Measurements from ENCODE around the gene KRTAP9-4. TPM values are rescaled to one million over a fixed set of nuclear protein-coding genes. Genes with fewer than 3 reads are reported as not detected.
"Not testable (repeated sequence)": the region's sequence is repeated elsewhere in the genome, so short reads cannot be mapped to it uniquely, and the experiment has no call there.

The KRTAP9-4 gene
- total RNA-seq, 5 donors from 2014 or later (not counting 1 experiment from before 2014, with no cell fraction given) = not detected

- H3K36me3 Mint-ChIP-seq = no peaks in the 10 kb centered on the region
- H3K4me3 ChIP-seq (ENCODE audit: control insufficient read depth in 1 of 2, extremely low read depth in 1 of 2, low read length in 1 of 2) = no peak overlapping the region
- no peaks in the 10 kb centered on the region for H3K9me3 ChIP-seq
- ChIA-PET POLR2A (no interaction called here), CTCF (no interaction called here)
- H3K27me3 Mint-ChIP-seq = peaks cover 21 to 24% of the 10 kb centered on the region in 2 donors
- WGBS (ENCODE audit: insufficient coverage) = no CpG with 5 or more reads among the region's 2 CpGs
- no peaks in the 10 kb centered on the region for H3K9me3 Mint-ChIP-seq
- no peak overlapping the region for H3K4me3 Mint-ChIP-seq
- H3K4me1 Mint-ChIP-seq = peaks cover 6 to 28% (median 21%) of the 10 kb centered on the region in 3 donors
- no peaks in the 10 kb centered on the region for H3K36me3 ChIP-seq (ENCODE audit: control insufficient read depth in 2 of 2, extremely low read depth in 1 of 2, insufficient read depth in 1 of 2, low read length in 1 of 2)
- peaks cover 0 to 4% of the 10 kb centered on the region in 2 experiments for H3K27me3 ChIP-seq (replicated peaks in 1 of 2; ENCODE audit: control insufficient read depth in 2 of 2, extremely low read depth in 1 of 2, insufficient read depth in 2 of 2, low read length in 1 of 2)
- H3K27ac ChIP-seq (ENCODE audit: low read length) = no peak overlapping the region
- DNase-seq (no peak), ATAC-seq (replicated peaks in 1 of 4) (no peak)
- no peaks in the 10 kb centered on the region for H3K4me1 ChIP-seq (ENCODE audit: control insufficient read depth in 1 of 2, extremely low read depth in 1 of 2, insufficient read depth in 2 of 2, low read length in 2 of 2)
- no peak overlapping the region for H3K27ac Mint-ChIP-seq
These were observed 13.7 kb downstream of the KRTAP9-4 start for GRCh38 chr17:41263212-41263611.

GRCh38 chr17:41264599-41264998, 15.1 kb downstream of the KRTAP9-4 start:
- no peaks in the 10 kb centered on the region for H3K36me3 ChIP-seq (ENCODE audit: control insufficient read depth in 2 of 2, extremely low read depth in 1 of 2, insufficient read depth in 1 of 2, low read length in 1 of 2)
- H3K27ac Mint-ChIP-seq = no peak overlapping the region
- DNase-seq = no peak
- H3K4me3 Mint-ChIP-seq = no peak overlapping the region
- POLR2A ChIA-PET = no interaction called here
- H3K4me1 ChIP-seq (ENCODE audit: control insufficient read depth in 1 of 2, extremely low read depth in 1 of 2, insufficient read depth in 2 of 2, low read length in 2 of 2) = no peaks in the 10 kb centered on the region
- WGBS (ENCODE audit: insufficient coverage) = no CpG with 5 or more reads among the region's 3 CpGs
- peaks cover 11 to 15% of the 10 kb centered on the region in 2 donors for H3K27me3 Mint-ChIP-seq
- no peaks in the 10 kb centered on the region for H3K9me3 ChIP-seq
- no peak overlapping the region for H3K4me3 ChIP-seq (ENCODE audit: control insufficient read depth in 1 of 2, extremely low read depth in 1 of 2, low read length in 1 of 2)
- peaks cover 0 to 4% of the 10 kb centered on the region in 2 experiments for H3K27me3 ChIP-seq (replicated peaks in 1 of 2; ENCODE audit: control insufficient read depth in 2 of 2, extremely low read depth in 1 of 2, insufficient read depth in 2 of 2, low read length in 1 of 2)
- peaks cover 6 to 28% (median 21%) of the 10 kb centered on the region in 3 donors for H3K4me1 Mint-ChIP-seq
- ATAC-seq (replicated peaks in 1 of 4) = no peak
- H3K9me3 Mint-ChIP-seq = no peaks in the 10 kb centered on the region
- CTCF ChIA-PET = no interaction called here
- H3K36me3 Mint-ChIP-seq = no peaks in the 10 kb centered on the region
- no peak overlapping the region for H3K27ac ChIP-seq (ENCODE audit: low read length)

GRCh38 chr17:41265078-41265477, 15.6 kb downstream of the KRTAP9-4 start, which contains the start of gene KRTAP9-6:
Gene KRTAP9-6 (plus strand): TSS chr17:41265378. CDS start chr17:41265378, 0 bp downstream.
- peaks cover 0 to 4% of the 10 kb centered on the region in 2 experiments for H3K27me3 ChIP-seq (replicated peaks in 1 of 2; ENCODE audit: control insufficient read depth in 2 of 2, extremely low read depth in 1 of 2, insufficient read depth in 2 of 2, low read length in 1 of 2)
- DNase-seq (no peak), ATAC-seq (replicated peaks in 1 of 4) (no peak)
- no peak within 1 kb of the TSS for H3K27ac ChIP-seq (ENCODE audit: low read length)
- H3K4me1 ChIP-seq (ENCODE audit: control insufficient read depth in 1 of 2, extremely low read depth in 1 of 2, insufficient read depth in 2 of 2, low read length in 2 of 2) = no peaks in the 10 kb centered on the region
- H3K9me3 ChIP-seq = no peaks in the 10 kb centered on the region
- Mint-ChIP-seq H3K27me3 (peaks cover 11 to 12% of the 10 kb centered on the region in 2 donors), H3K36me3 (no peaks in the 10 kb centered on the region), H3K27ac (no peak within 1 kb of the TSS), H3K4me3 (no peak within 1 kb of the TSS), H3K9me3 (no peaks in the 10 kb centered on the region), H3K4me1 (peaks cover 6 to 27% (median 18%) of the 10 kb centered on the region in 3 donors)
- CTCF ChIA-PET = no interaction called here
- no peak within 1 kb of the TSS for H3K4me3 ChIP-seq (ENCODE audit: control insufficient read depth in 1 of 2, extremely low read depth in 1 of 2, low read length in 1 of 2)
- WGBS (ENCODE audit: insufficient coverage) = no CpG with 5 or more reads among the region's 2 CpGs
- H3K36me3 ChIP-seq (ENCODE audit: control insufficient read depth in 2 of 2, extremely low read depth in 1 of 2, insufficient read depth in 1 of 2, low read length in 1 of 2) = no peaks in the 10 kb centered on the region
- POLR2A ChIA-PET = no interaction called here

DNA sequence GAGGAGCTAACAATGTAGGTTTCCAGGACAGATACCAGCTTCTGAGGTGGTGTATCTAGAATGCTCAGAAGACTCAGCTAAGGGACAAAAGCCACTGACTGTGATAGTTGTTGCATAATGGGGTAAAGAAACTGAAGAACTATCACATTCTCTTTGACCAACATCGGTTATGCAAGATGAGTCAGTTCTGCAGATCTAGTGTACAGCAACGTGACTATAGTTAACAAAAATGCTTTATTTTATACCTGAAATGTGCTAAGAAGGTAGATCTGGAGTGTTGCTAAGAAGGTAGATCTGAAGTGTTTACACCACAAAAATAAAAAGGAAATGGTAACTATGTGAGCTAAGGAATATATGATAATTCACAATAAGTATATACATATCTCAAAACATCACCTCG, 18.2 kb downstream of the KRTAP9-4 start:
- no peak overlapping the region for H3K27ac Mint-ChIP-seq
- H3K4me1 ChIP-seq (ENCODE audit: control insufficient read depth in 1 of 2, extremely low read depth in 1 of 2, insufficient read depth in 2 of 2, low read length in 2 of 2) = no peaks in the 10 kb centered on the region
- ChIA-PET CTCF (no interaction called here), POLR2A (no interaction called here)
- no peak overlapping the region for H3K4me3 Mint-ChIP-seq
- no CpG with 5 or more reads among the region's 3 CpGs for WGBS (ENCODE audit: insufficient coverage)
- H3K9me3 Mint-ChIP-seq = no peaks in the 10 kb centered on the region
- H3K4me1 Mint-ChIP-seq = peaks cover 4 to 14% (median 9%) of the 10 kb centered on the region in 3 donors
- peaks cover 0 to 4% of the 10 kb centered on the region in 2 experiments for H3K27me3 ChIP-seq (replicated peaks in 1 of 2; ENCODE audit: control insufficient read depth in 2 of 2, extremely low read depth in 1 of 2, insufficient read depth in 2 of 2, low read length in 1 of 2)
- ATAC-seq (replicated peaks in 1 of 4) (no peak), DNase-seq (no peak)
- H3K9me3 ChIP-seq = no peaks in the 10 kb centered on the region
- no peak overlapping the region for H3K4me3 ChIP-seq (ENCODE audit: control insufficient read depth in 1 of 2, extremely low read depth in 1 of 2, low read length in 1 of 2)
- peaks cover 2 to 14% of the 10 kb centered on the region in 2 donors for H3K27me3 Mint-ChIP-seq
- H3K36me3 Mint-ChIP-seq = no peaks in the 10 kb centered on the region
- H3K27ac ChIP-seq (ENCODE audit: low read length) = no peak overlapping the region
- H3K36me3 ChIP-seq (ENCODE audit: control insufficient read depth in 2 of 2, extremely low read depth in 1 of 2, insufficient read depth in 1 of 2, low read length in 1 of 2) = no peaks in the 10 kb centered on the region

DNA sequence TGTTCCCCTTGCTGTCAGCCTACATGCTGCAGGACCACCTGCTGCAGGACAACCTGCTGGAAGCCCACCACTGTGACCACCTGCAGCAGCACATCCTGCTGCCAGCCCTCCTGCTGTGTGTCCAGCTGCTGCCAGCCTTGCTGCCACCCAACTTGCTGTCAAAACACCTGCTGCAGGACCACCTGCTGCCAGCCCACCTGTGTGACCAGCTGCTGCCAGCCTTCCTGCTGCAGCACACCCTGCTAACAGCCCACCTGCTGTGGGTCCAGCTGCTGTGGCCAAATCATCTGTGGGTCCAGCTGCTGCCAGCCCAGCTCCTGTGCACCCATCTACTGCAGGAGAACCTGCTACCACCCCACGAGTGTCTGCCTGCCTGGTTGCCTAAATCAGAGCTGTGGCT, 21.8 kb downstream of the KRTAP9-4 start:
- ATAC-seq (replicated peaks in 1 of 4); H3K36me3 Mint-ChIP-seq; H3K9me3 ChIP-seq; H3K4me3 Mint-ChIP-seq; DNase-seq; H3K36me3 ChIP-seq (ENCODE audit: control insufficient read depth in 2 of 2, extremely low read depth in 1 of 2, insufficient read depth in 1 of 2, low read length in 1 of 2); H3K27ac ChIP-seq (ENCODE audit: low read length); H3K27me3 ChIP-seq (replicated peaks in 1 of 2; ENCODE audit: control insufficient read depth in 2 of 2, extremely low read depth in 1 of 2, insufficient read depth in 2 of 2, low read length in 1 of 2); H3K4me3 ChIP-seq (ENCODE audit: control insufficient read depth in 1 of 2, extremely low read depth in 1 of 2, low read length in 1 of 2); POLR2A ChIA-PET; H3K9me3 Mint-ChIP-seq; CTCF ChIA-PET; H3K27ac Mint-ChIP-seq; H3K4me1 ChIP-seq (ENCODE audit: control insufficient read depth in 1 of 2, extremely low read depth in 1 of 2, insufficient read depth in 2 of 2, low read length in 2 of 2): not testable (repeated sequence)
- no CpG with 5 or more reads among the region's 1 CpG for WGBS (ENCODE audit: insufficient coverage)
- peaks cover 0 to 16% (median 8%) of the 10 kb centered on the region in 3 donors for H3K4me1 Mint-ChIP-seq
- peaks cover 5 to 11% of the 10 kb centered on the region in 2 donors for H3K27me3 Mint-ChIP-seq

GRCh38 chr17:41271858-41272257, 22.4 kb downstream of the KRTAP9-4 start:
- Mint-ChIP-seq H3K4me3 (no peak overlapping the region), H3K36me3 (no peaks in the 10 kb centered on the region), H3K4me1 (peaks cover 0 to 16% (median 8%) of the 10 kb centered on the region in 3 donors), H3K9me3 (no peaks in the 10 kb centered on the region), H3K27ac (no peak overlapping the region), H3K27me3 (peaks cover 9 to 16% of the 10 kb centered on the region in 2 donors)
- ATAC-seq (replicated peaks in 1 of 4) (no peak), DNase-seq (no peak)
- no peak overlapping the region for H3K27ac ChIP-seq (ENCODE audit: low read length)
- no peak overlapping the region for H3K4me3 ChIP-seq (ENCODE audit: control insufficient read depth in 1 of 2, extremely low read depth in 1 of 2, low read length in 1 of 2)
- no CpG with 5 or more reads among the region's 1 CpG for WGBS (ENCODE audit: insufficient coverage)
- CTCF ChIA-PET = no interaction called here
- H3K27me3 ChIP-seq (replicated peaks in 1 of 2; ENCODE audit: control insufficient read depth in 2 of 2, extremely low read depth in 1 of 2, insufficient read depth in 2 of 2, low read length in 1 of 2) = no peaks in the 10 kb centered on the region
- no peaks in the 10 kb centered on the region for H3K36me3 ChIP-seq (ENCODE audit: control insufficient read depth in 2 of 2, extremely low read depth in 1 of 2, insufficient read depth in 1 of 2, low read length in 1 of 2)
- no peaks in the 10 kb centered on the region for H3K4me1 ChIP-seq (ENCODE audit: control insufficient read depth in 1 of 2, extremely low read depth in 1 of 2, insufficient read depth in 2 of 2, low read length in 2 of 2)
- H3K9me3 ChIP-seq = no peaks in the 10 kb centered on the region
- POLR2A ChIA-PET = interaction anchor here in 1 of 2 donors (0.6 kb wide), 1 partner anchor 417 kb away, joined by 3 read pairs; no protein-coding TSS in a partner anchor
